Hepatocyte (in vitro differentiated cells): ENCODE data around the gene LRRC4C.

ENCODE experiments used
- CTCF ChIP-seq: fragments of 200-600 bp; sonication (generic); IDR thresholded peaks from 2 replicates; pipeline ENCODE4 v1.5.1; 2016; ENCODE audit warnings: antibody characterized with exemption, mild to moderate bottlenecking; ENCODE audit not compliant: poor library complexity
- EZH2 ChIP-seq: fragments of 200-600 bp; sonication (generic); IDR thresholded peaks from 2 replicates; pipeline ENCODE4 v1.6.1; 2016; ENCODE audit warnings: antibody characterized with exemption, mild to moderate bottlenecking, borderline replicate concordance
- EZH2phosphoT487 ChIP-seq: fragments of 200-600 bp; sonication (generic); IDR thresholded peaks from one replicate; pipeline ENCODE4 v1.6.1; 2018; ENCODE audit warnings: antibody characterized with exemption, mild to moderate bottlenecking, low read depth, moderate library complexity; ENCODE audit not compliant: unreplicated experiment, severe bottlenecking

GRCh38 chr11:40732132-40732531, 727.3 kb downstream of the LRRC4C start:
- no peak for TF ChIP-seq CTCF
- TF ChIP-seq EZH2phosphoT487, result no peak
- TF ChIP-seq EZH2, result no peak
